HG03175 (cell line): Measurements from ENCODE around the gene LHX3.
A peak's percentile ranks its signal among the peaks of the same experiment; 100 is the strongest.

Experiments used
- ATAC-seq: cut with Tn5 transposase; IDR thresholded peaks from one replicate; pipeline ENCODE4 v1.9.1; 2021; ENCODE audit warnings: mild to moderate bottlenecking, moderate library complexity; ENCODE audit not compliant: unreplicated experiment

Gene LHX3

GRCh38 chr9:136204838-136205706 is at the start of gene LHX3:
Gene LHX3, minus strand, starts transcription at chr9:136205128. Its CDS starts 116 bp downstream, at chr9:136205012.
- ATAC-seq: no peak

- ATAC-seq: no peak
These were observed 48.6 kb upstream of the LHX3 start for GRCh38 chr9:136253246-136254130.

- no peak for ATAC-seq
These were observed 47.9 kb upstream of the LHX3 start for GRCh38 chr9:136252846-136253245.

GRCh38 chr9:136252281-136252680 is 47.4 kb upstream of the LHX3 start:
- ATAC-seq: no peak

- no peak for ATAC-seq
These were observed 46.6 kb upstream of the LHX3 start for GRCh38 chr9:136251264-136252115.

- no peak for ATAC-seq
These were observed 45.7 kb upstream of the LHX3 start for GRCh38 chr9:136250676-136251075.

- no peak for ATAC-seq
These were observed 45.1 kb upstream of the LHX3 start for GRCh38 chr9:136249877-136250559.

GRCh38 chr9:136248951-136249876 is 44.3 kb upstream of the LHX3 start:
- no peak for ATAC-seq

GRCh38 chr9:136247947-136248637 is 43.2 kb upstream of the LHX3 start:
- ATAC-seq: no peak

GRCh38 chr9:136247551-136247916 is 42.6 kb upstream of the LHX3 start:
- no peak for ATAC-seq

GRCh38 chr9:136246849-136247550 is 42.1 kb upstream of the LHX3 start:
- no peak for ATAC-seq

- ATAC-seq: peak; percentile 58
These were observed 40.6 kb upstream of the LHX3 start, which contains the start of gene QSOX2 for GRCh38 chr9:136245219-136246150. Gene QSOX2, minus strand, starts transcription at chr9:136245812. Its CDS starts 9 bp downstream, at chr9:136245803.

- no peak for ATAC-seq
These were observed 40.0 kb upstream of the LHX3 start for GRCh38 chr9:136244969-136245218.

- no peak for ATAC-seq
These were observed 39.4 kb upstream of the LHX3 start for GRCh38 chr9:136244122-136244968.

GRCh38 chr9:136243631-136244030 is 38.7 kb upstream of the LHX3 start:
- peak; percentile 25 for ATAC-seq

- ATAC-seq: no peak
These were observed 38.1 kb upstream of the LHX3 start for GRCh38 chr9:136242918-136243525.
